Suprapubic skin (tissue), 4 donors: ENCODE measurements around the gene RAB31.

Experiments used
- CTCF ChIP-seq, 2 donors: fragments of 200-600 bp in 1 of 2; fragments of 450-650 bp in 1 of 2; sonication (generic) in 1 of 2; IDR thresholded peaks; one replicate each; pipeline ENCODE4 v1.5.1; 2016 to 2019; ENCODE audit warnings: antibody characterized with exemption in 2 of 2, mild to moderate bottlenecking in 1 of 2, moderate library complexity in 1 of 2
- EP300 ChIP-seq: sonication (generic); formaldehyde crosslinking; IDR thresholded peaks from one replicate; pipeline ENCODE4 v1.6.1; 2017; ENCODE audit warnings: antibody characterized with exemption
- POLR2A ChIP-seq, 2 donors: fragments of 450-650 bp; IDR thresholded peaks; one replicate each; pipeline ENCODE4 v1.6.1; 2017; ENCODE audit warnings: antibody characterized with exemption in 2 of 2, mild to moderate bottlenecking in 2 of 2, moderate library complexity in 2 of 2
- POLR2AphosphoS5 ChIP-seq, 3 donors: sonication (generic); formaldehyde crosslinking; IDR thresholded peaks; one replicate each; pipeline ENCODE4 v1.6.1; 2017; ENCODE audit warnings: antibody characterized with exemption in 3 of 3

- TF ChIP-seq CTCF (IDR thresholded peaks at IDR 0.05) (no peak), POLR2AphosphoS5 (IDR thresholded peaks at IDR 0.05) (no peak), POLR2A (IDR thresholded peaks at IDR 0.05) (no peak), EP300 (no peak)
These were observed 117.5 kb downstream of the RAB31 start for GRCh38 chr18:9825571-9826073.
